Panc1 (cell line): Measurements from ENCODE around the gene SPNS3. TPM values are rescaled to one million over a fixed set of nuclear protein-coding genes. Genes with fewer than 3 reads are reported as not detected.

ENCODE experiments used
- ATAC-seq: fragments of 200-7000 bp; cut with Tn5 transposase; 2 replicates; pipeline ENCODE4 v1.9.1; 2020; ENCODE audit warnings: mild to moderate bottlenecking, moderate library complexity
- BruUV-seq: library from RNA; stranded (reverse); fragments of 400-500 nt; replicated peaks from 2 replicates; lab custom pipeline; 2021; lab: Mats Ljungman, UMichigan
- CTCF ChIA-PET: fragments of 300-600 bp; sonication (Branson Sonifier 250); formaldehyde crosslinking; loops from one replicate; lab custom pipeline; 2022; ENCODE audit warnings: antibody characterized with exemption; lab: Charles Lee
- POLR2A ChIA-PET: fragments of 300-600 bp; sonication (Branson Sonifier 250); formaldehyde crosslinking; loops from one replicate; lab custom pipeline; 2022; ENCODE audit warnings: antibody characterized with exemption; lab: Charles Lee
- DNase-seq: peaks from one replicate; pipeline ENCODE4 v3.0.0-alpha.2; 2010; ENCODE audit warnings: low read depth, low spot score
- H3K27ac ChIP-seq: 2 replicates; pipeline ENCODE4 v1.5.1; 2011; ENCODE audit warnings: mild to moderate bottlenecking, low read length, inconsistent platforms
- H3K27me3 ChIP-seq: fragments of 200-500 bp; sonication (Bioruptor generic); 2 replicates; pipeline ENCODE4 v1.6.0; 2014; ENCODE audit warnings: low read length, inconsistent platforms; ENCODE audit not compliant: control insufficient read depth, insufficient read depth
- H3K36me3 ChIP-seq: fragments of 200-500 bp; sonication (Bioruptor generic); 2 replicates; pipeline ENCODE4 v1.5.1; 2014; ENCODE audit warnings: inconsistent platforms, mild to moderate bottlenecking, low read length, moderate library complexity; ENCODE audit not compliant: control insufficient read depth, insufficient read depth
- H3K4me1 ChIP-seq: 2 replicates; pipeline ENCODE4 v1.5.1; 2011; ENCODE audit warnings: inconsistent platforms, mild to moderate bottlenecking, low read length, moderate library complexity; ENCODE audit not compliant: control insufficient read depth, insufficient read depth
- H3K4me3 ChIP-seq, 2 experiments: 2 replicates each; pipeline ENCODE4 v1.5.1; 2011 to 2012; ENCODE audit warnings: low read depth in 2 of 2, low read length in 2 of 2, mild to moderate bottlenecking in 2 of 2, inconsistent platforms in 1 of 2, moderate library complexity in 1 of 2
- H3K9me3 ChIP-seq: fragments of 200-500 bp; sonication (Bioruptor generic); 2 replicates; pipeline ENCODE4 v1.5.1; 2014; ENCODE audit warnings: low read depth, mild to moderate bottlenecking, inconsistent platforms, low read length, moderate library complexity; ENCODE audit not compliant: control insufficient read depth, insufficient read depth
- CTCF ChIP-seq: fragments of 450-650 bp; IDR thresholded peaks from 2 replicates; pipeline ENCODE4 v1.5.1; 2017; ENCODE audit warnings: mild to moderate bottlenecking
- POLR2AphosphoS5 ChIP-seq: IDR thresholded peaks from 2 replicates; pipeline ENCODE4 v1.6.1; 2012; ENCODE audit warnings: mild to moderate bottlenecking, low read depth, low read length, moderate library complexity
- REST ChIP-seq, 2 experiments: IDR thresholded peaks; 2 replicates each; pipeline ENCODE4 v1.6.1; 2011 to 2012; ENCODE audit warnings: low read depth in 2 of 2, control low read depth in 1 of 2, low read length in 1 of 2, mild to moderate bottlenecking in 1 of 2, moderate library complexity in 1 of 2; ENCODE audit not compliant: insufficient read depth in 1 of 2
- SIN3A ChIP-seq: IDR thresholded peaks from 2 replicates; pipeline ENCODE4 v1.6.1; 2012; ENCODE audit warnings: low read depth, mild to moderate bottlenecking, low read length, moderate library complexity, borderline replicate concordance; ENCODE audit not compliant: insufficient read depth
- TCF7L2 ChIP-seq: IDR thresholded peaks from 2 replicates; pipeline ENCODE4 v1.6.1; 2011; ENCODE audit warnings: mild to moderate bottlenecking, low read depth, low read length, inconsistent platforms
- in situ Hi-C: cut with HindIII; loops from 2 replicates; pipeline ENCODE4 v1.10.0; 2016; ENCODE audit warnings: low sequenced_read_pairs, low pct_unique_long_range_greater_than_20kb
- intact Hi-C: fragments of 100-400 bp; cut with micrococcal nuclease; formaldehyde crosslinking; loops from one replicate; pipeline ENCODE4 v1.10.0; 2022; ENCODE audit not compliant: unreplicated experiment
- total RNA-seq: library from RNA; stranded (reverse); gene quantifications from one replicate; pipeline ENCODE4 v1.2.1, GENCODE V29; 2021; ENCODE audit not compliant: unreplicated experiment

SPNS3 gene
- total RNA-seq, 1 experiment from 2014 or later = 0.10 TPM

- Histone ChIP-seq H3K9me3 (no peaks in the 10 kb centered on the region), H3K36me3 (no peaks in the 10 kb centered on the region), H3K27ac (no peak overlapping the region), H3K27me3 (no peaks in the 10 kb centered on the region), H3K4me3 (no peak overlapping the region), H3K4me1 (no peaks in the 10 kb centered on the region)
- POLR2A ChIA-PET = interaction anchor here (0.6 kb wide), 1 partner anchor 18 kb away, joined by 3 read pairs; no protein-coding TSS in a partner anchor
- in situ Hi-C loops (no loop called here), intact Hi-C loops (no loop called here)
- CTCF ChIA-PET = no interaction called here
- no TSS peak for BruUV-seq
- DNase-seq (no peak), ATAC-seq (no peak)
- TF ChIP-seq REST (IDR thresholded peaks at IDR 0.05; ENCODE audit: insufficient read depth in 1 of 2, low read depth in 2 of 2, low read length in 1 of 2) (no peak), SIN3A (no peak), POLR2AphosphoS5 (no peak), TCF7L2 (no peak), CTCF (no peak)
Observed at GRCh38 chr17:4490109-4490591, 56.4 kb downstream of the SPNS3 start.

GRCh38 chr17:4490637-4491061 is 56.9 kb downstream of the SPNS3 start:
- Histone ChIP-seq H3K9me3 (no peaks in the 10 kb centered on the region), H3K4me1 (no peaks in the 10 kb centered on the region), H3K27ac (no peak overlapping the region), H3K4me3 (no peak overlapping the region), H3K36me3 (no peaks in the 10 kb centered on the region), H3K27me3 (no peaks in the 10 kb centered on the region)
- TF ChIP-seq REST (IDR thresholded peaks at IDR 0.05; ENCODE audit: insufficient read depth in 1 of 2, low read depth in 2 of 2, low read length in 1 of 2) (no peak), TCF7L2 (no peak), SIN3A (no peak), POLR2AphosphoS5 (no peak)
- ATAC-seq (no peak), DNase-seq (no peak)
- intact Hi-C loops (no loop called here), in situ Hi-C loops (no loop called here)
- POLR2A ChIA-PET = no interaction called here
- no TSS peak for BruUV-seq
- CTCF ChIA-PET = interaction anchor here (0.6 kb wide), 1 partner anchor 8 kb away, joined by 3 read pairs; no protein-coding TSS in a partner anchor
